ENCODE results near the gene RTTN.

The RTTN gene

GRCh38 chr18:70149156-70149555, 56.3 kb downstream of the RTTN start:
- Histone ChIP-seq H3K9ac (ENCODE audit: low read length) (no peak overlapping the region), H2AK5ac (ENCODE audit: low read length) (no peak overlapping the region), H4K8ac (ENCODE audit: low read depth, low read length) (no peak overlapping the region), H3K27ac (ENCODE audit: low read depth, low read length) (no peak overlapping the region), H3K36me3 (ENCODE audit: control insufficient read depth in 1 of 2, insufficient read depth in 2 of 2, low read length in 2 of 2) (peaks cover 0 to 2% of the 10 kb centered on the region in 2 experiments), H3K4ac (ENCODE audit: low read depth, low read length) (no peak overlapping the region), H3K14ac (ENCODE audit: low read length) (no peak overlapping the region), H3K18ac (ENCODE audit: low read length) (no peak overlapping the region), H3K9me3 (ENCODE audit: insufficient read depth, low read depth, low read length) (no peaks in the 10 kb centered on the region), H3K4me2 (ENCODE audit: low read length) (no peak overlapping the region), H3K4me3 (ENCODE audit: low read depth, low read length) (no peak overlapping the region), H3K79me1 (ENCODE audit: low read length) (no peaks in the 10 kb centered on the region), H2BK5ac (ENCODE audit: low read depth, low read length, poor library complexity) (no peak overlapping the region), H4K91ac (ENCODE audit: low read depth, low read length) (no peak overlapping the region), H2BK12ac (ENCODE audit: low read length) (no peak overlapping the region), H3K79me2 (ENCODE audit: control insufficient read depth, insufficient read depth, low read length, poor library complexity) (no peaks in the 10 kb centered on the region), H4K12ac (ENCODE audit: low read depth, low read length) (no peak overlapping the region), H3K4me1 (ENCODE audit: control insufficient read depth in 1 of 2, insufficient read depth in 2 of 2, low read length in 2 of 2) (no peaks in the 10 kb centered on the region), H3K23ac (ENCODE audit: low read length) (no peak overlapping the region), H2BK120ac (ENCODE audit: insufficient read depth, low read length, poor library complexity) (no peak overlapping the region), H3K27me3 (ENCODE audit: insufficient read depth, low read length) (no peaks in the 10 kb centered on the region), H2AFZ (ENCODE audit: insufficient read depth, low read length, poor library complexity) (no peak overlapping the region)
- WGBS (ENCODE audit: extremely low coverage, insufficient coverage, insufficient read length): no CpG with 5 or more reads among the region's 2 CpGs
- no peak for DNase-seq

- no peak overlapping the region for H4K8ac ChIP-seq (ENCODE audit: low read depth, low read length)
- no peak overlapping the region for H4K91ac ChIP-seq (ENCODE audit: low read depth, low read length)
- H3K23ac ChIP-seq (ENCODE audit: low read length): no peak overlapping the region
- H3K27me3 ChIP-seq (ENCODE audit: insufficient read depth, low read length): no peaks in the 10 kb centered on the region
- H3K4ac ChIP-seq (ENCODE audit: low read depth, low read length): no peak overlapping the region
- no peaks in the 10 kb centered on the region for H3K79me1 ChIP-seq (ENCODE audit: low read length)
- H3K4me2 ChIP-seq (ENCODE audit: low read length): no peak overlapping the region
- no peak overlapping the region for H2BK120ac ChIP-seq (ENCODE audit: insufficient read depth, low read length, poor library complexity)
- H2AK5ac ChIP-seq (ENCODE audit: low read length): no peak overlapping the region
- no peak overlapping the region for H2BK12ac ChIP-seq (ENCODE audit: low read length)
- H3K9me3 ChIP-seq (ENCODE audit: insufficient read depth, low read depth, low read length): no peaks in the 10 kb centered on the region
- no peak overlapping the region for H3K9ac ChIP-seq (ENCODE audit: low read length)
- H3K4me1 ChIP-seq (ENCODE audit: control insufficient read depth in 1 of 2, insufficient read depth in 2 of 2, low read length in 2 of 2): no peaks in the 10 kb centered on the region
- peaks cover 2% of the 10 kb centered on the region in 2 experiments for H3K36me3 ChIP-seq (ENCODE audit: control insufficient read depth in 1 of 2, insufficient read depth in 2 of 2, low read length in 2 of 2)
- no peak for DNase-seq
- H3K14ac ChIP-seq (ENCODE audit: low read length): no peak overlapping the region
- H3K18ac ChIP-seq (ENCODE audit: low read length): no peak overlapping the region
- H2AFZ ChIP-seq (ENCODE audit: insufficient read depth, low read length, poor library complexity): no peak overlapping the region
- no peak overlapping the region for H3K27ac ChIP-seq (ENCODE audit: low read depth, low read length)
- no peaks in the 10 kb centered on the region for H3K79me2 ChIP-seq (ENCODE audit: control insufficient read depth, insufficient read depth, low read length, poor library complexity)
- no CpG with 5 or more reads among the region's 8 CpGs for WGBS (ENCODE audit: extremely low coverage, insufficient coverage, insufficient read length)
- no peak overlapping the region for H3K4me3 ChIP-seq (ENCODE audit: low read depth, low read length)
- H4K12ac ChIP-seq (ENCODE audit: low read depth, low read length): no peak overlapping the region
- H2BK5ac ChIP-seq (ENCODE audit: low read depth, low read length, poor library complexity): no peak overlapping the region
Observed at GRCh38 chr18:70148039-70148938, 57.2 kb downstream of the RTTN start.

- Histone ChIP-seq H3K36me3 (ENCODE audit: control insufficient read depth in 1 of 2, insufficient read depth in 2 of 2, low read length in 2 of 2) (peaks cover 2% of the 10 kb centered on the region in 2 experiments), H4K91ac (ENCODE audit: low read depth, low read length) (no peak overlapping the region), H4K8ac (ENCODE audit: low read depth, low read length) (no peak overlapping the region), H3K4me2 (ENCODE audit: low read length) (no peak overlapping the region), H3K4me1 (ENCODE audit: control insufficient read depth in 1 of 2, insufficient read depth in 2 of 2, low read length in 2 of 2) (no peaks in the 10 kb centered on the region), H2AFZ (ENCODE audit: insufficient read depth, low read length, poor library complexity) (no peak overlapping the region), H4K12ac (ENCODE audit: low read depth, low read length) (no peak overlapping the region), H2BK12ac (ENCODE audit: low read length) (no peak overlapping the region), H3K9me3 (ENCODE audit: insufficient read depth, low read depth, low read length) (no peaks in the 10 kb centered on the region), H3K23ac (ENCODE audit: low read length) (no peak overlapping the region), H2AK5ac (ENCODE audit: low read length) (no peak overlapping the region), H3K27me3 (ENCODE audit: insufficient read depth, low read length) (no peaks in the 10 kb centered on the region), H2BK5ac (ENCODE audit: low read depth, low read length, poor library complexity) (no peak overlapping the region), H3K18ac (ENCODE audit: low read length) (no peak overlapping the region), H3K14ac (ENCODE audit: low read length) (no peak overlapping the region), H3K4me3 (ENCODE audit: low read depth, low read length) (no peak overlapping the region), H3K79me2 (ENCODE audit: control insufficient read depth, insufficient read depth, low read length, poor library complexity) (no peaks in the 10 kb centered on the region), H3K9ac (ENCODE audit: low read length) (no peak overlapping the region), H3K27ac (ENCODE audit: low read depth, low read length) (no peak overlapping the region), H3K4ac (ENCODE audit: low read depth, low read length) (no peak overlapping the region), H3K79me1 (ENCODE audit: low read length) (no peaks in the 10 kb centered on the region), H2BK120ac (ENCODE audit: insufficient read depth, low read length, poor library complexity) (no peak overlapping the region)
- no peak for DNase-seq
- WGBS (ENCODE audit: extremely low coverage, insufficient coverage, insufficient read length): no CpG with 5 or more reads among the region's 2 CpGs
Observed at GRCh38 chr18:70146174-70146573, 59.3 kb downstream of the RTTN start.

- no peak overlapping the region for H3K14ac ChIP-seq (ENCODE audit: low read length)
- no CpG with 5 or more reads among the region's 3 CpGs for whole genome bisulfite sequencing (ENCODE audit: extremely low coverage, insufficient coverage, insufficient read length)
- no peak overlapping the region for H3K4ac ChIP-seq (ENCODE audit: low read depth, low read length)
- no peak overlapping the region for H3K23ac ChIP-seq (ENCODE audit: low read length)
- H3K9me3 ChIP-seq (ENCODE audit: insufficient read depth, low read depth, low read length): no peaks in the 10 kb centered on the region
- no peak overlapping the region for H2AFZ ChIP-seq (ENCODE audit: insufficient read depth, low read length, poor library complexity)
- no peak overlapping the region for H2BK12ac ChIP-seq (ENCODE audit: low read length)
- no peak overlapping the region for H3K4me3 ChIP-seq (ENCODE audit: low read depth, low read length)
- no peak overlapping the region for H2BK120ac ChIP-seq (ENCODE audit: insufficient read depth, low read length, poor library complexity)
- H3K18ac ChIP-seq (ENCODE audit: low read length): no peak overlapping the region
- no peaks in the 10 kb centered on the region for H3K79me2 ChIP-seq (ENCODE audit: control insufficient read depth, insufficient read depth, low read length, poor library complexity)
- no peaks in the 10 kb centered on the region for H3K79me1 ChIP-seq (ENCODE audit: low read length)
- H3K36me3 ChIP-seq (ENCODE audit: control insufficient read depth in 1 of 2, insufficient read depth in 2 of 2, low read length in 2 of 2): peaks cover 0 to 2% of the 10 kb centered on the region in 2 experiments
- DNase-seq: no peak
- no peak overlapping the region for H3K27ac ChIP-seq (ENCODE audit: low read depth, low read length)
- no peak overlapping the region for H4K12ac ChIP-seq (ENCODE audit: low read depth, low read length)
- H3K9ac ChIP-seq (ENCODE audit: low read length): no peak overlapping the region
- no peak overlapping the region for H4K91ac ChIP-seq (ENCODE audit: low read depth, low read length)
- H3K4me2 ChIP-seq (ENCODE audit: low read length): no peak overlapping the region
- no peak overlapping the region for H4K8ac ChIP-seq (ENCODE audit: low read depth, low read length)
- H2AK5ac ChIP-seq (ENCODE audit: low read length): no peak overlapping the region
- no peak overlapping the region for H2BK5ac ChIP-seq (ENCODE audit: low read depth, low read length, poor library complexity)
- H3K27me3 ChIP-seq (ENCODE audit: insufficient read depth, low read length): no peaks in the 10 kb centered on the region
- no peaks in the 10 kb centered on the region for H3K4me1 ChIP-seq (ENCODE audit: control insufficient read depth in 1 of 2, insufficient read depth in 2 of 2, low read length in 2 of 2)
Observed at GRCh38 chr18:70142001-70142400, 63.5 kb downstream of the RTTN start.
